CD14-positive monocyte (primary cell): Measurements from ENCODE around the gene PIP5K1A. TPM values are rescaled to one million over a fixed set of nuclear protein-coding genes. Genes with fewer than 3 reads are reported as not detected.

Source experiments
- DNase-seq, 3 donors: peaks; one replicate each; pipeline ENCODE4 v3.0.0-alpha.2; 2011 to 2022
- H2AFZ ChIP-seq: 2 replicates; pipeline ENCODE4 v1.6.0; 2012; ENCODE audit warnings: mild to moderate bottlenecking, low read depth, low read length, inconsistent platforms; ENCODE audit not compliant: insufficient read depth, poor library complexity, severe bottlenecking
- H3K27ac ChIP-seq, 2 donors: 1 replicate in 1 of 2; 2 replicates in 1 of 2; pipeline ENCODE4 v1.5.1; 2012 to 2013; ENCODE audit warnings: low read length in 2 of 2, control low read depth in 1 of 2, inconsistent platforms in 1 of 2, low read depth in 1 of 2, mild to moderate bottlenecking in 1 of 2
- H3K27me3 ChIP-seq, 2 donors: one replicate each; pipeline versions ENCODE4 v1.6.0 to v1.6.1; 2011 to 2013; ENCODE audit warnings: low read length in 2 of 2; ENCODE audit not compliant: control insufficient read depth in 2 of 2, insufficient read depth in 2 of 2
- H3K36me3 ChIP-seq, 2 donors: replicated peaks in 1 of 2; 1 replicate in 1 of 2; 2 replicates in 1 of 2; pipeline versions ENCODE4 v1.5.1 to v1.6.1; 2012 to 2013; ENCODE audit warnings: low read length in 2 of 2, control low read depth in 1 of 2, inconsistent platforms in 1 of 2, mild to moderate bottlenecking in 1 of 2; ENCODE audit not compliant: insufficient read depth in 2 of 2, control insufficient read depth in 1 of 2
- H3K4me1 ChIP-seq, 2 donors: 1 replicate in 1 of 2; 2 replicates in 1 of 2; pipeline versions ENCODE4 v1.5.1 to v1.6.1; 2012 to 2013; ENCODE audit warnings: low read length in 2 of 2, control low read depth in 1 of 2, inconsistent platforms in 1 of 2, mild to moderate bottlenecking in 1 of 2, moderate library complexity in 1 of 2; ENCODE audit not compliant: insufficient read depth in 2 of 2, control insufficient read depth in 1 of 2
- H3K4me2 ChIP-seq: replicated peaks from 2 replicates; pipeline ENCODE3; 2012; ENCODE audit warnings: low read length, moderate library complexity, mild to moderate bottlenecking; ENCODE audit not compliant: poor library complexity, severe bottlenecking; ENCODE audit errors: extremely low read depth
- H3K4me3 ChIP-seq, 3 experiments: fragments of 200-600 bp in 1 of 3; sonication (generic) in 1 of 3; replicated peaks in 1 of 3; 1 replicate in 2 of 3; 2 replicates in 1 of 3; pipeline ENCODE4 v1.5.1; 2011 to 2013; ENCODE audit warnings: low read length in 3 of 3, mild to moderate bottlenecking in 3 of 3, control low read depth in 2 of 3, low read depth in 2 of 3, inconsistent platforms in 1 of 3, moderate library complexity in 1 of 3
- H3K79me2 ChIP-seq: 2 replicates; pipeline ENCODE4 v1.6.0; 2012; ENCODE audit warnings: mild to moderate bottlenecking, control low read depth, inconsistent platforms, low read length, moderate library complexity; ENCODE audit not compliant: insufficient read depth
- H3K9ac ChIP-seq: 2 replicates; pipeline ENCODE4 v1.6.0; 2017; ENCODE audit warnings: low read length, mild to moderate bottlenecking; ENCODE audit not compliant: insufficient read depth, poor library complexity, severe bottlenecking
- H3K9me3 ChIP-seq, 2 donors: replicated peaks in 1 of 2; 1 replicate in 1 of 2; 2 replicates in 1 of 2; pipeline versions ENCODE4 v1.5.1 to v1.6.1; 2012 to 2013; ENCODE audit warnings: low read length in 2 of 2, control low read depth in 1 of 2; ENCODE audit not compliant: control insufficient read depth in 1 of 2, insufficient read depth in 1 of 2
- H4K20me1 ChIP-seq: 2 replicates; pipeline ENCODE4 v1.6.0; 2012; ENCODE audit warnings: mild to moderate bottlenecking, low read length, control low read depth, moderate library complexity; ENCODE audit not compliant: insufficient read depth
- H3K27ac Mint-ChIP-seq, 7 donors: one replicate each; pipeline ENCODE4 v1.8.0; 2020; ENCODE audit warnings: mild to moderate bottlenecking in 7 of 7, mixed read lengths in 7 of 7, moderate library complexity in 6 of 7, inconsistent platforms in 2 of 7
- H3K27me3 Mint-ChIP-seq, 3 donors: one replicate each; pipeline ENCODE4 v1.8.0; 2021 to 2022; ENCODE audit warnings: low read depth in 3 of 3, mild to moderate bottlenecking in 3 of 3, mixed read lengths in 3 of 3, moderate library complexity in 3 of 3, inconsistent platforms in 1 of 3
- H3K36me3 Mint-ChIP-seq, 2 donors: one replicate each; pipeline ENCODE4 v1.8.0; 2020; ENCODE audit warnings: mixed read lengths in 2 of 2, inconsistent platforms in 1 of 2, mild to moderate bottlenecking in 1 of 2
- H3K4me1 Mint-ChIP-seq: one replicate; pipeline ENCODE4 v1.8.0; 2020; ENCODE audit warnings: mild to moderate bottlenecking, mixed read lengths
- H3K4me3 Mint-ChIP-seq, 2 donors: one replicate each; pipeline ENCODE4 v1.8.0; 2020; ENCODE audit warnings: mild to moderate bottlenecking in 2 of 2, mixed read lengths in 2 of 2, moderate library complexity in 1 of 2
- H3K9me3 Mint-ChIP-seq, 7 donors: one replicate each; pipeline ENCODE4 v1.8.0; 2020 to 2022; ENCODE audit warnings: mixed read lengths in 7 of 7, mild to moderate bottlenecking in 6 of 7, moderate library complexity in 6 of 7, inconsistent platforms in 2 of 7
- WGBS: methylation state at CpG from one replicate; pipeline ENCODE4 v1.1.5; 2013; ENCODE audit warnings: missing lambda C conversion rate; ENCODE audit not compliant: insufficient coverage; 5-methylcytosine and 5-hydroxymethylcytosine counted together
- intact Hi-C, 2 donors: fragments of 100-400 bp; cut with micrococcal nuclease; formaldehyde crosslinking; loops; one replicate each; pipeline versions ENCODE4 v1.15.0 to v1.15.1; 2023
- polyA plus RNA-seq, 3 donors: library from polyadenylated mRNA; depleted of rRNA in 1 of 3; unstranded in 2 of 3; stranded (reverse) in 1 of 3; fragments of 300-500 nt in 2 of 3; fragments of >200 nt in 1 of 3; fragmentation: Illumina TruSeq in 2 of 3; gene quantifications; 1 replicate in 2 of 3; 2 replicates in 1 of 3; pipeline ENCODE4 v1.2.3, GENCODE V29; 2012 to 2021
- TF ChIP-seq, protein P1 (sequence below): fragments of 200-600 bp; IDR thresholded peaks from one replicate; pipeline ENCODE4 v1.8.0; 2022; ENCODE audit warnings: antibody characterized with exemption, mild to moderate bottlenecking

Gene PIP5K1A
- polyA plus RNA-seq, 3 donors: 10.8 to 47.7 (median 11.7) TPM

DNA sequence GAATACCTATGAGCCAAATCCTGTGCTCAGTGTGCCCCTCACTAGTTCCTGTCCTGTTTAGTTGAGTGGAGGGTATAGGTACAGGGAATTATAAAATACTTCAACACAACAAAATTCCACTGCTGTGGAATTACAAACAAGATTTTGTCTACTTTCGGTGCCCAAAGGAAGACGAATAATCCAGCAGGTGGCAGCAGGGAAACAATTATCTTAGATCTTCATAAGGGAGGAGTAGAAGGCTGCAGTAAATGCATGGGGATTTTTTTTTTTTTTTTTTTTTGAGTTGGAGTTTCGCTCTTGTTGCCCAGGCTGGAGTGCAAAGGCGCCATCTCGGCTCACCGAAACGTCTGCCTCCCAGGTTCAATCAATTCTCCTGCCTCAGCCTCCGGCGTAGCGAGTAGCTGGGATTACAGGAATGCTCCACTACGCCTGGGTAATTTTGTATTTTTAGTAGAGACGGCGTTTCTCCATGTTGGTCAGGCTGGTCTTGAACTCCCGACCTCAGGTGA is 2.0 kb upstream of the PIP5K1A start:
- H3K79me2 ChIP-seq: peaks cover 32% of the 10 kb centered on the region
- peak; percentile 51 to 63 (median 62) for DNase-seq
- H3K4me1 ChIP-seq: peaks cover 19 to 27% of the 10 kb centered on the region in 2 donors
- no peaks in the 10 kb centered on the region for H3K9me3 ChIP-seq
- TF ChIP-seq, protein P1, sequence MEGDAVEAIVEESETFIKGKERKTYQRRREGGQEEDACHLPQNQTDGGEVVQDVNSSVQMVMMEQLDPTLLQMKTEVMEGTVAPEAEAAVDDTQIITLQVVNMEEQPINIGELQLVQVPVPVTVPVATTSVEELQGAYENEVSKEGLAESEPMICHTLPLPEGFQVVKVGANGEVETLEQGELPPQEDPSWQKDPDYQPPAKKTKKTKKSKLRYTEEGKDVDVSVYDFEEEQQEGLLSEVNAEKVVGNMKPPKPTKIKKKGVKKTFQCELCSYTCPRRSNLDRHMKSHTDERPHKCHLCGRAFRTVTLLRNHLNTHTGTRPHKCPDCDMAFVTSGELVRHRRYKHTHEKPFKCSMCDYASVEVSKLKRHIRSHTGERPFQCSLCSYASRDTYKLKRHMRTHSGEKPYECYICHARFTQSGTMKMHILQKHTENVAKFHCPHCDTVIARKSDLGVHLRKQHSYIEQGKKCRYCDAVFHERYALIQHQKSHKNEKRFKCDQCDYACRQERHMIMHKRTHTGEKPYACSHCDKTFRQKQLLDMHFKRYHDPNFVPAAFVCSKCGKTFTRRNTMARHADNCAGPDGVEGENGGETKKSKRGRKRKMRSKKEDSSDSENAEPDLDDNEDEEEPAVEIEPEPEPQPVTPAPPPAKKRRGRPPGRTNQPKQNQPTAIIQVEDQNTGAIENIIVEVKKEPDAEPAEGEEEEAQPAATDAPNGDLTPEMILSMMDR: peak; percentile 52
- peak overlapping the region; percentile 15 to 27 for H3K4me3 Mint-ChIP-seq
- H4K20me1 ChIP-seq: no peaks in the 10 kb centered on the region
- H3K27me3 Mint-ChIP-seq: peaks cover 7 to 12% (median 9%) of the 10 kb centered on the region in 3 donors
- H3K27ac Mint-ChIP-seq: peak overlapping the region in 1 of 7 donors; percentile 18
- peak overlapping the region; percentile 54 for H3K4me2 ChIP-seq
- no peak overlapping the region for H2AFZ ChIP-seq
- peaks cover 0 to 2% of the 10 kb centered on the region in 2 donors for H3K27me3 ChIP-seq
- H3K36me3 ChIP-seq: no peaks in the 10 kb centered on the region
- 100% methylated on average over 2 of the region's 14 CpGs for WGBS
- no peaks in the 10 kb centered on the region for H3K36me3 Mint-ChIP-seq
- no peak overlapping the region for H3K9ac ChIP-seq
- no peak overlapping the region for H3K27ac ChIP-seq
- H3K4me3 ChIP-seq: peak overlapping the region in 1 of 3 experiments; percentile 23
- intact Hi-C loops: loop anchor here in 1 of 2 donors (5.0 to 10.0 kb wide), 2 partner anchors 56 to 208 kb away; partner anchors contain the start of gene PSMD4
- H3K9me3 Mint-ChIP-seq: no peaks in the 10 kb centered on the region
- H3K4me1 Mint-ChIP-seq: peaks cover 33% of the 10 kb centered on the region

DNA sequence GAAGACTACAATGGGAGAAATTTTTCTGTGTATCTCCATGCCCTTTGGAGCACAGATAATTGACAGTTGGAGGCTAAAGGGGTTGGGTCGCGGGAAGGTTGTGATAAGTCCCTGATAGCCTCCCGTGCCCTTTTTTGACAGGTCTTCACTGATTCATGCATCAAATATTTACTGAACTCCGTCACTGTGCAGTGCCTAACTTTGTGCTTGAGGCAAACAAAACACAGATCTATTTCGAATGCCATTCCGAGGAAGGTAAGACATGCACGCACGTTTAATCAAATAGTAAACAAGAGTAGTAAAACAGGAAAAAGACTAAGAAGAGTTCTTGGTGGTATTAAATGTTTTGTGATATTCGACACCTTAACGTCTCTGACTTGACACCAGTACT is 494 bp upstream of the PIP5K1A start:
- H3K79me2 ChIP-seq: peaks cover 48% of the 10 kb centered on the region
- intact Hi-C loops: loop anchor here (2.0 to 10.0 kb wide), 3 partner anchors 54 to 207 kb away; partner anchors contain the start of gene PSMD4 (in 2 of the 2)
- 24% methylated on average over 4 of the region's 10 CpGs for WGBS
- H2AFZ ChIP-seq: peak overlapping the region; percentile 79
- H3K27me3 ChIP-seq: peaks cover 0 to 2% of the 10 kb centered on the region in 2 donors
- H3K36me3 ChIP-seq: peaks cover 4 to 13% of the 10 kb centered on the region in 2 donors
- H3K27ac ChIP-seq: peak overlapping the region in 1 of 2 donors; percentile 89
- H3K9me3 ChIP-seq: no peaks in the 10 kb centered on the region
- peaks cover 25 to 37% of the 10 kb centered on the region in 2 donors for H3K4me1 ChIP-seq
- H3K4me2 ChIP-seq: peak overlapping the region; percentile 94
- Mint-ChIP-seq H3K36me3 (peaks cover 7 to 8% of the 10 kb centered on the region in 2 donors), H3K27me3 (peaks cover 4 to 9% (median 5%) of the 10 kb centered on the region in 3 donors), H3K27ac (peak overlapping the region; percentile 98 to 99 (median 99)), H3K9me3 (no peaks in the 10 kb centered on the region), H3K4me3 (peak overlapping the region; percentile 97 to 99), H3K4me1 (peaks cover 42% of the 10 kb centered on the region)
- peak overlapping the region; percentile 87 for H3K9ac ChIP-seq
- TF ChIP-seq, protein P1: no peak
- H3K4me3 ChIP-seq: peak overlapping the region; percentile 26 to 90 (median 54)
- H4K20me1 ChIP-seq: peaks cover 15% of the 10 kb centered on the region
- DNase-seq: no peak
